OCI-LY3 (cell line): ENCODE data around the gene AHRR.

ENCODE experiments used
- H2AFZ ChIP-seq: fragments of 200-600, 300-600 bp; shearing (Covaris generic); 2 replicates; pipeline ENCODE4 v1.6.0; 2014; ENCODE audit warnings: antibody characterized with exemption, low read depth, low read length
- H3K27ac ChIP-seq: fragments of 200-600, 300-600 bp; sonication (generic); 2 replicates; pipeline ENCODE4 v1.5.1; 2014; ENCODE audit warnings: mild to moderate bottlenecking, low read length, moderate library complexity, mixed read lengths
- H3K27me3 ChIP-seq: fragments of 200-600, 300-600 bp; sonication (generic); 2 replicates; pipeline ENCODE4 v1.6.1; 2014; ENCODE audit warnings: low read depth, low read length, mixed read lengths
- H3K36me3 ChIP-seq: fragments of 200-600, 300-600 bp; sonication (generic); replicated peaks from 2 replicates; pipeline ENCODE3; 2014; ENCODE audit warnings: low read depth, low read length, mixed read lengths
- H3K4me1 ChIP-seq: fragments of 300-600, 200-600 bp; sonication (generic); 2 replicates; pipeline ENCODE4 v1.6.1; 2014; ENCODE audit warnings: low read length, mixed read lengths
- H3K4me2 ChIP-seq: fragments of 200-600, 300-600 bp; sonication (generic); 2 replicates; pipeline ENCODE4 v1.6.1; 2014; ENCODE audit warnings: low read length, mixed read lengths
- H3K4me3 ChIP-seq: fragments of 300-600, 200-600 bp; sonication (generic); 2 replicates; pipeline ENCODE4 v1.5.1; 2014; ENCODE audit warnings: antibody characterized with exemption, mild to moderate bottlenecking, low read length, moderate library complexity
- H3K79me2 ChIP-seq: fragments of 300-600, 200-600 bp; shearing (Covaris generic); 2 replicates; pipeline ENCODE4 v1.6.1; 2014; ENCODE audit warnings: mild to moderate bottlenecking, low read length, mixed read lengths
- H3K9ac ChIP-seq: fragments of 300-600, 200-600 bp; shearing (Covaris generic); 2 replicates; pipeline ENCODE4 v1.6.0; 2014; ENCODE audit warnings: mild to moderate bottlenecking, low read length, moderate library complexity
- H3K9me3 ChIP-seq: fragments of 200-600, 300-600 bp; shearing (Covaris generic); 2 replicates; pipeline ENCODE4 v1.6.1; 2014; ENCODE audit warnings: low read length, mixed read lengths; ENCODE audit not compliant: insufficient read depth
- H4K20me1 ChIP-seq: fragments of 200-600, 300-600 bp; sonication (generic); 2 replicates; pipeline ENCODE4 v1.6.1; 2016; ENCODE audit warnings: low read length, mixed read lengths; ENCODE audit not compliant: insufficient read depth
- EZH2phosphoT487 ChIP-seq: fragments of 200-600 bp; shearing (Covaris generic); IDR thresholded peaks from 2 replicates; pipeline ENCODE4 v1.6.1; 2018; ENCODE audit warnings: antibody characterized with exemption, mixed run types, low read depth
- TF ChIP-seq, protein P1 (sequence below): fragments of 200-600, 300-600 bp; sonication (generic); IDR thresholded peaks from 2 replicates; pipeline ENCODE4 v1.5.1; 2014; ENCODE audit warnings: antibody characterized with exemption, low read length, low read depth

AHRR gene

DNA sequence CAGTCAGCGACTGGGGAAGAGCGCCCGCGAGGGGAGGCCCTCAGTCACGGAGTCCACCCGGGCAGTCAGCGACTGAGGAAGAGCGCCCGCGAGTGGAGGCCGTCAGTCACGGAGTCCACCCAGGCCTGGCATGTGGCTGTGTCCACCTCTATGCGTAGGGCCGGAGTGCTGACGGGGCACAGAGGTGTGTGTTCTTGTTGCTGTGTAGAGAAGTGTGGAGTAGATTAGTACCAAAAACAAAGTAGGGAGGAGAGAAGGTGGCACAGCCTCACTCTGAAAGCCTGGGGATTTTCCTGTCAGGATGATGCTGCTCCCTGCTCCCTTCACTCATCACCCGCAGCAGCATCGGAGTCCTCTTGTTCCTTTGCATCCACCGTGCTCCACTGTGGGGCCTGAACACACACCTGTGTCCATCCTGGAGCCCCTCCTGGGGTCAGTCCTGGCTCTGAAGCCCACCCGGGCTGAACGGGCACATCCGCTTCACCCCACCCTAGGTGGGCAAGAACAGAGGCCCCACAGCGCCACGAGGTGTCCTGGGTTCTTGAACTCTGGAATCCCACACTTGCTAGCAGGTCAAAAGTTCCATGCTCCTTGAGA lies 37.9 kb downstream of the AHRR start:
- no peak overlapping the region for H3K9ac ChIP-seq
- no peaks in the 10 kb centered on the region for H3K27me3 ChIP-seq
- H3K4me3 ChIP-seq, result no peak overlapping the region
- H3K4me1 ChIP-seq, result no peaks in the 10 kb centered on the region
- H2AFZ ChIP-seq, result no peak overlapping the region
- H3K4me2 ChIP-seq, result no peak overlapping the region
- no peak overlapping the region for H3K27ac ChIP-seq
- no peaks in the 10 kb centered on the region for H3K79me2 ChIP-seq
- TF ChIP-seq, protein P1, sequence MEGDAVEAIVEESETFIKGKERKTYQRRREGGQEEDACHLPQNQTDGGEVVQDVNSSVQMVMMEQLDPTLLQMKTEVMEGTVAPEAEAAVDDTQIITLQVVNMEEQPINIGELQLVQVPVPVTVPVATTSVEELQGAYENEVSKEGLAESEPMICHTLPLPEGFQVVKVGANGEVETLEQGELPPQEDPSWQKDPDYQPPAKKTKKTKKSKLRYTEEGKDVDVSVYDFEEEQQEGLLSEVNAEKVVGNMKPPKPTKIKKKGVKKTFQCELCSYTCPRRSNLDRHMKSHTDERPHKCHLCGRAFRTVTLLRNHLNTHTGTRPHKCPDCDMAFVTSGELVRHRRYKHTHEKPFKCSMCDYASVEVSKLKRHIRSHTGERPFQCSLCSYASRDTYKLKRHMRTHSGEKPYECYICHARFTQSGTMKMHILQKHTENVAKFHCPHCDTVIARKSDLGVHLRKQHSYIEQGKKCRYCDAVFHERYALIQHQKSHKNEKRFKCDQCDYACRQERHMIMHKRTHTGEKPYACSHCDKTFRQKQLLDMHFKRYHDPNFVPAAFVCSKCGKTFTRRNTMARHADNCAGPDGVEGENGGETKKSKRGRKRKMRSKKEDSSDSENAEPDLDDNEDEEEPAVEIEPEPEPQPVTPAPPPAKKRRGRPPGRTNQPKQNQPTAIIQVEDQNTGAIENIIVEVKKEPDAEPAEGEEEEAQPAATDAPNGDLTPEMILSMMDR, result no peak
- no peak for TF ChIP-seq EZH2phosphoT487
- H3K36me3 ChIP-seq, result no peaks in the 10 kb centered on the region
- no peaks in the 10 kb centered on the region for H4K20me1 ChIP-seq
- no peaks in the 10 kb centered on the region for H3K9me3 ChIP-seq

DNA sequence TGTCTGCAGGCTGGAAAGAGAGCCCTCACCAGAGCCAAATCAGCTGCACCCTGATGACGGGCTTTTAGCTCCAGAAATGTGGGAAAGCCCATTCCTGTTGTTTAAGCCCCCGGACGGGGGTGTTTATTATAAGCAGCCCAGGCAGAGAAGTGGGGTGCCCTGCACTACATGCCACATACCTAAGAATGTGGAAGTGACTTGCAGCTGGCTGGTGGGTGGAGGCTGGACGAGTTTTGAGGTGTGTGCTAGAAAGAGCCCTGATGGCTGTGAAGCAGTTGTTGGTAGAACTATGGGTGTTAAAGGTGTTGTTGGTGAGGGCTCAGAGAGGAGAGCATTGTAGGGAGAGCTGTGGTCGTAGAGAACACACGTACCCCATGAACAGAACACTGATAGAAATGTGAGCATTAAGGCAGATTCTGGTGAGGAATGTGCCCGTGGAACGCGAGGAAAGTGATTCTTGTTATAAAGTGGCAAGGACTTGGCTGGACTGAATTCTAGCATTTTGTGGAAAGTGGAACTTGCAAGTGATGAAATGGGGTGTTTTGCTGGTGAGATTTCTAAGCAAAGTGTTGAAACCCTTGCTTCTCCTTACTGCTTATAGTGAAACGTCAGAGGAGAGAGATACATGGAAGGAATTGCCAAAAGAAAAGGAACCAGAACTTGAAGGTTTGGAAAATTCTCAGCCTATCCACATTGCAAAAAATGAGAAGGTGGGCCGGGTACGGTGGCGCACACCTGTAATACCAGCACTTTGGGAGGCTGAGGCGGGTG lies 38.9 kb downstream of the AHRR start:
- H3K4me1 ChIP-seq, result no peaks in the 10 kb centered on the region
- no peak overlapping the region for H3K4me2 ChIP-seq
- H3K27me3 ChIP-seq, result no peaks in the 10 kb centered on the region
- TF ChIP-seq EZH2phosphoT487, result no peak
- TF ChIP-seq, protein P1, result no peak
- H3K27ac ChIP-seq, result no peak overlapping the region
- no peaks in the 10 kb centered on the region for H3K9me3 ChIP-seq
- H3K36me3 ChIP-seq, result no peaks in the 10 kb centered on the region
- no peaks in the 10 kb centered on the region for H3K79me2 ChIP-seq
- H3K4me3 ChIP-seq, result no peak overlapping the region
- H2AFZ ChIP-seq, result no peak overlapping the region
- H4K20me1 ChIP-seq, result no peaks in the 10 kb centered on the region
- no peak overlapping the region for H3K9ac ChIP-seq

DNA sequence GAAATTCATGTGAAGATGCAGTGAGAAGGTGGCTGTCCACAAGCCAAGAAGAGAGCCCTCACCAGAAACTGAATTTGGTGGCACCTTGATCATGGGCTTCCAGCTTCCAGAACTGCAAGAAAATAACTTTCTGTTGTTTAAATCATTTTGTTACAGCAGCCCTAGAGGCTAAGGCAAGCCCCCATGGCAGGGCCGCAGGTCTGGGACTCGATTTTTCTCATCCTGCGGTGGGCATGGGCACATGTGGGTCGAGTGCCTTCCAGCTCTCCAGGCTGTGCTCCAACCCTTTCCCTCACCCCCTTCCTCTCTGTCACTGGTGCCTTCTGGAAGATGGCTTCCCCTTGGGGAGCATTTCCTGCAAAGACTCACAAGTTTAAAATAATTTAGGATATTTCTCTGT lies 40.7 kb downstream of the AHRR start:
- H3K27me3 ChIP-seq, result no peaks in the 10 kb centered on the region
- no peak for TF ChIP-seq EZH2phosphoT487
- TF ChIP-seq, protein P1, result no peak
- H4K20me1 ChIP-seq, result no peaks in the 10 kb centered on the region
- no peaks in the 10 kb centered on the region for H3K79me2 ChIP-seq
- H3K27ac ChIP-seq, result no peak overlapping the region
- H2AFZ ChIP-seq, result no peak overlapping the region
- no peaks in the 10 kb centered on the region for H3K9me3 ChIP-seq
- H3K36me3 ChIP-seq, result no peaks in the 10 kb centered on the region
- H3K9ac ChIP-seq, result no peak overlapping the region
- no peak overlapping the region for H3K4me2 ChIP-seq
- H3K4me1 ChIP-seq, result 0 out of 2 replicates have a peak, but pooled peaks cover 2% of the 10 kb centered on the region
- no peak overlapping the region for H3K4me3 ChIP-seq

DNA sequence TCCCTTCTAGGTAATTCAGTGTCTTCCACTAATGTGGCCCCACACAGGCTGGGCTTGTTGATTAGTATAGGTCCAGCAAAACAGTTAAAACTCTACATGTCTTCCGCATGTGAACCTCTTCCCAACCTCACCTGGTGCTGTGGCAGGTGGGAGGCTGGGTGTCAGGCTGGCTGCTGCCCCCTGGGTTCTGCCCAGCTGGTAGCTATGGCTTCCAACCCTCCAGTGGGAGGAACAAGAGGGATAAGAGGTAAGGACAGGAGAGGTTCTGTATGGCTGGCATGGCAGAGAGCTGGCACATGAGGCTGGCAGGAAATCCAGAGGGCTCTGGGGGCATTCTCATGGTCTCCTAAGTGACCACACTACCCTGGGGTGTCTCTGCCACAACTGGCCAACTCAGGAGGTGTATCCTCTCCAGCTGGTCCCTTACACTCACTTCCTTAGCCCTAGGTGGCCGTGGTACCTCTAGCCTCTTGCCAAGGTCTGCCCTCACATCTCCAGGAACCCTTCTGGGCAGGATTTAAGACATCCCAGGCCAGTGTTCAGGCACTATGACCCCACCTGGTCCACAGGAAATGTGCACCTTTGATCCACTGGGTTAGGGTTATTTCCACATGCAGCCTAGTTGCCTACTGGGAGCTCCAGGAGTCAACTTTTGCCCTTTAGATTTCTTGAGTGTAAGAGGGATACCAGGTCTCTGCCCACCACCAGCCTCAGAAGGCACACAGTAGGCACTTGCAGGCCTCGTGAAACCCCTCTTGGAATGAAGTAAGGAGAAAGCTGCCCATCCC lies 41.7 kb downstream of the AHRR start:
- no peak overlapping the region for H3K4me3 ChIP-seq
- no peaks in the 10 kb centered on the region for H4K20me1 ChIP-seq
- H3K27me3 ChIP-seq, result no peaks in the 10 kb centered on the region
- H3K27ac ChIP-seq, result no peak overlapping the region
- no peaks in the 10 kb centered on the region for H3K36me3 ChIP-seq
- no peak overlapping the region for H3K9ac ChIP-seq
- no peaks in the 10 kb centered on the region for H3K79me2 ChIP-seq
- peaks cover 4% of the 10 kb centered on the region for H3K4me1 ChIP-seq
- TF ChIP-seq, protein P1, result no peak
- no peak for TF ChIP-seq EZH2phosphoT487
- H2AFZ ChIP-seq, result no peak overlapping the region
- no peaks in the 10 kb centered on the region for H3K9me3 ChIP-seq
- H3K4me2 ChIP-seq, result no peak overlapping the region
